GM11168 (cell line): ENCODE measurements around the gene PPP1R7.

ENCODE experiments used
- in situ Hi-C: fragments of 300-500 bp; cut with MboI; formaldehyde crosslinking; loops from one replicate; pipeline ENCODE4 v1.12.0; 2022; ENCODE audit warnings: low sequenced_read_pairs; ENCODE audit not compliant: unreplicated experiment

Gene PPP1R7

GRCh38 chr2:241224851-241225438 lies 74.7 kb downstream of the PPP1R7 start:
- in situ Hi-C loops = no loop called here

- in situ Hi-C loops = no loop called here
Observed at GRCh38 chr2:241225545-241225944, 75.3 kb downstream of the PPP1R7 start.

- in situ Hi-C loops = no loop called here
Observed at GRCh38 chr2:241225983-241226382, 75.7 kb downstream of the PPP1R7 start.

GRCh38 chr2:241226723-241227572 lies 76.7 kb downstream of the PPP1R7 start:
- in situ Hi-C loops = no loop called here

- in situ Hi-C loops = no loop called here
Observed at GRCh38 chr2:241227594-241227993, 77.3 kb downstream of the PPP1R7 start.

- in situ Hi-C loops = no loop called here
Observed at GRCh38 chr2:241228081-241228859, 78.0 kb downstream of the PPP1R7 start.

- in situ Hi-C loops = no loop called here
Observed at GRCh38 chr2:241228860-241229516, 78.7 kb downstream of the PPP1R7 start.

- in situ Hi-C loops = no loop called here
Observed at GRCh38 chr2:241229563-241230401, 79.5 kb downstream of the PPP1R7 start.

GRCh38 chr2:241230435-241230834 lies 80.2 kb downstream of the PPP1R7 start:
- in situ Hi-C loops = no loop called here

GRCh38 chr2:241232736-241233575 lies 82.7 kb downstream of the PPP1R7 start:
- in situ Hi-C loops = no loop called here
